DOHH2 (cell line): ENCODE results near the gene BIN1.

Experiments used
- H3F3A ChIP-seq: fragments of 200-600 bp; sonication (generic), shearing (Covaris generic); 2 replicates; pipeline ENCODE4 v1.6.0; 2016; ENCODE audit warnings: antibody characterized with exemption, mild to moderate bottlenecking; ENCODE audit not compliant: control insufficient read depth, insufficient read depth
- H3K27ac ChIP-seq: fragments of 200-600 bp; sonication (generic); 2 replicates; pipeline ENCODE4 v1.5.1; 2014; ENCODE audit warnings: low read depth, mild to moderate bottlenecking, low read length, moderate library complexity
- H3K27me3 ChIP-seq: fragments of 200-600 bp; sonication (generic); 2 replicates; pipeline ENCODE4 v1.6.1; 2014; ENCODE audit warnings: mild to moderate bottlenecking, low read length, mixed read lengths; ENCODE audit not compliant: control insufficient read depth
- H3K36me3 ChIP-seq: fragments of 200-600 bp; sonication (generic); 2 replicates; pipeline ENCODE4 v1.6.1; 2014; ENCODE audit warnings: mild to moderate bottlenecking, low read length, moderate library complexity, mixed read lengths; ENCODE audit not compliant: control insufficient read depth
- H3K4me1 ChIP-seq: fragments of 200-600 bp; sonication (generic); 2 replicates; pipeline ENCODE4 v1.6.1; 2014; ENCODE audit warnings: mild to moderate bottlenecking, low read length, mixed read lengths; ENCODE audit not compliant: control insufficient read depth
- H3K4me2 ChIP-seq: fragments of 200-600 bp; sonication (generic); 2 replicates; pipeline ENCODE4 v1.6.0; 2014; ENCODE audit warnings: mild to moderate bottlenecking, low read length, moderate library complexity
- H3K4me3 ChIP-seq: fragments of 200-600 bp; sonication (generic); 2 replicates; pipeline ENCODE4 v1.5.1; 2014; ENCODE audit warnings: mild to moderate bottlenecking, low read length, mixed read lengths
- H3K79me2 ChIP-seq: fragments of 200-600 bp; sonication (generic); 2 replicates; pipeline ENCODE4 v1.6.1; 2014; ENCODE audit warnings: mild to moderate bottlenecking, low read length, mixed read lengths; ENCODE audit not compliant: control insufficient read depth
- H3K9me2 ChIP-seq: fragments of 200-600 bp; sonication (generic); replicated peaks from 2 replicates; pipeline ENCODE4 v1.6.1; 2014; ENCODE audit warnings: mild to moderate bottlenecking, low read length, mixed read lengths; ENCODE audit not compliant: control insufficient read depth
- H3K9me3 ChIP-seq: fragments of 200-600 bp; sonication (generic); 2 replicates; pipeline ENCODE4 v1.6.1; 2014; ENCODE audit warnings: antibody characterized with exemption, low read length, mixed read lengths; ENCODE audit not compliant: control insufficient read depth, insufficient read depth
- H4K20me1 ChIP-seq: fragments of 200-600 bp; sonication (generic); 2 replicates; pipeline ENCODE4 v1.6.0; 2014; ENCODE audit warnings: low read depth, mild to moderate bottlenecking, antibody characterized with exemption, low read length, moderate library complexity; ENCODE audit not compliant: control insufficient read depth, insufficient read depth
- EZH2phosphoT487 ChIP-seq: fragments of 200-600 bp; sonication (generic); IDR thresholded peaks from 2 replicates; pipeline ENCODE4 v1.6.1; 2017; ENCODE audit warnings: borderline replicate concordance, mild to moderate bottlenecking, antibody characterized with exemption, low read length, moderate library complexity, mixed read lengths
- TF ChIP-seq, protein P1 (sequence below): fragments of 200-600 bp; sonication (generic); IDR thresholded peaks from one replicate; pipeline ENCODE4 v1.5.1; 2014; ENCODE audit warnings: antibody characterized with exemption, mild to moderate bottlenecking, low read depth, low read length; ENCODE audit not compliant: poor library complexity, severe bottlenecking

Gene BIN1

DNA sequence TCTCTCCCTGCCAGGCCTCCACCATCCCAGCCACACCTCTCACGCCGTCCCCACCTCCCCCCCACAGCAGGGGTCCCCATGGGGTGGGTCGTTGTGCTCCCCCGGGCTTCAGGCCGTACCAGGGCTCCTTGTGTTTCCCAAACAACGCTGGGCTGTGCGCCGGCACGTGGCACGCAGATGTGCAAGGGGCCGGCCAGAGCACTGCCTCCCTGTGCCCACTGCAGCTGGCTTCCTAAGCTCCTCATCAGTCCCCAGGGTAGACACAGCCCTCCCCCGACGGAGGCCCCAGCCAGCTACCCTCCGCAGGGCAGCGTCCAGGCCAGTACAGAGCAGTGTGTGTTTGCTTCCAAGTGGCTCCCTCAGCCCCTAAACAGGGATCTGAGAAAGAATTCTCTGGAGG, 34.0 kb downstream of the BIN1 start:
- Histone ChIP-seq H3K4me3 (no peak overlapping the region), H3K4me2 (no peak overlapping the region), H3K79me2 (no peaks in the 10 kb centered on the region), H3K9me2 (no peaks in the 10 kb centered on the region), H4K20me1 (no peaks in the 10 kb centered on the region), H3K9me3 (no peaks in the 10 kb centered on the region), H3F3A (no peaks in the 10 kb centered on the region), H3K27ac (no peak overlapping the region), H3K27me3 (no peaks in the 10 kb centered on the region), H3K36me3 (no peaks in the 10 kb centered on the region), H3K4me1 (no peaks in the 10 kb centered on the region)
- TF ChIP-seq, protein P1, sequence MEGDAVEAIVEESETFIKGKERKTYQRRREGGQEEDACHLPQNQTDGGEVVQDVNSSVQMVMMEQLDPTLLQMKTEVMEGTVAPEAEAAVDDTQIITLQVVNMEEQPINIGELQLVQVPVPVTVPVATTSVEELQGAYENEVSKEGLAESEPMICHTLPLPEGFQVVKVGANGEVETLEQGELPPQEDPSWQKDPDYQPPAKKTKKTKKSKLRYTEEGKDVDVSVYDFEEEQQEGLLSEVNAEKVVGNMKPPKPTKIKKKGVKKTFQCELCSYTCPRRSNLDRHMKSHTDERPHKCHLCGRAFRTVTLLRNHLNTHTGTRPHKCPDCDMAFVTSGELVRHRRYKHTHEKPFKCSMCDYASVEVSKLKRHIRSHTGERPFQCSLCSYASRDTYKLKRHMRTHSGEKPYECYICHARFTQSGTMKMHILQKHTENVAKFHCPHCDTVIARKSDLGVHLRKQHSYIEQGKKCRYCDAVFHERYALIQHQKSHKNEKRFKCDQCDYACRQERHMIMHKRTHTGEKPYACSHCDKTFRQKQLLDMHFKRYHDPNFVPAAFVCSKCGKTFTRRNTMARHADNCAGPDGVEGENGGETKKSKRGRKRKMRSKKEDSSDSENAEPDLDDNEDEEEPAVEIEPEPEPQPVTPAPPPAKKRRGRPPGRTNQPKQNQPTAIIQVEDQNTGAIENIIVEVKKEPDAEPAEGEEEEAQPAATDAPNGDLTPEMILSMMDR = no peak
- no peak for TF ChIP-seq EZH2phosphoT487

- Histone ChIP-seq H3K36me3 (no peaks in the 10 kb centered on the region), H3K4me1 (no peaks in the 10 kb centered on the region)
- TF ChIP-seq, protein P1 = no peak
- TF ChIP-seq EZH2phosphoT487 = no peak
Observed at GRCh38 chr2:127072396-127072795, 34.6 kb downstream of the BIN1 start.

DNA sequence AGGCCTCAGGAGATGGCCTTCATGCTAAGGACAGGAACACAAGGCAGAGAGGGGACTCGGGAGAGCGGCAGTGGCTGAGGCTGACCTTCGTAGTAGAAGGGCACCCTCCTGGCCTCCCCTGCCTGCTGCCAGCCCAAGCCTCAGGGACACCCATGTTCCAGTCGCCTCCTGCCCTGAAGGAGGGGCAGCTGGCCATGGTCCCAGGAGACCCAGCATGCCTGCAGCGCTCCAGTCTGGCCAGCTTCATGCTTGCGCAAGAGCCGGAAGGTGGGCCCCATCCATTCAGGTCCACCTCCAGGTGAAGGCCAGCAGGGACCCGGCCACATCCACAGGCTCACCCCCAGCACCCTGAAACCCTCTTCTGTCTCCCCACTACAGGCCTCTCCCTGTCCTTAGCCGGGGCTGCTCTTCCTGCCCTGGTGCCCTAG, 35.0 kb downstream of the BIN1 start:
- Histone ChIP-seq H3K9me3 (no peaks in the 10 kb centered on the region), H3K36me3 (no peaks in the 10 kb centered on the region), H3K4me3 (no peak overlapping the region), H4K20me1 (no peaks in the 10 kb centered on the region), H3K27ac (no peak overlapping the region), H3K4me1 (no peaks in the 10 kb centered on the region), H3K79me2 (no peaks in the 10 kb centered on the region), H3F3A (no peaks in the 10 kb centered on the region), H3K27me3 (no peaks in the 10 kb centered on the region), H3K4me2 (no peak overlapping the region), H3K9me2 (no peaks in the 10 kb centered on the region)
- TF ChIP-seq, protein P1 = peak; percentile 21
- no peak for TF ChIP-seq EZH2phosphoT487

More at GRCh38 chr2:127072396-127072795, 34.6 kb downstream of the BIN1 start:
- no peaks in the 10 kb centered on the region for H3K9me3 ChIP-seq
- H3K9me2 ChIP-seq = no peaks in the 10 kb centered on the region
- no peak overlapping the region for H3K4me2 ChIP-seq
- H3K4me3 ChIP-seq = no peak overlapping the region
- no peaks in the 10 kb centered on the region for H3F3A ChIP-seq
- no peaks in the 10 kb centered on the region for H3K79me2 ChIP-seq
- no peaks in the 10 kb centered on the region for H3K27me3 ChIP-seq
- H4K20me1 ChIP-seq = no peaks in the 10 kb centered on the region
- H3K27ac ChIP-seq = no peak overlapping the region
